SU-DHL-6 (cell line): ENCODE measurements around the gene BRMS1.

Experiments
- H2AFZ ChIP-seq: fragments of 200-600 bp; sonication (generic); 2 replicates; pipeline ENCODE4 v1.6.1; 2014; ENCODE audit warnings: low read depth, mild to moderate bottlenecking, moderate library complexity, mixed read lengths, antibody characterized with exemption, low read length; ENCODE audit not compliant: severe bottlenecking
- H3F3A ChIP-seq: fragments of 200-600 bp; shearing (Covaris generic); 2 replicates; pipeline ENCODE4 v1.6.0; 2016; ENCODE audit warnings: antibody characterized with exemption, mild to moderate bottlenecking; ENCODE audit not compliant: insufficient read depth
- H3K27ac ChIP-seq: fragments of 200-600 bp; sonication (generic); 2 replicates; pipeline ENCODE4 v1.5.1; 2016; ENCODE audit warnings: low read depth, mild to moderate bottlenecking, low read length, moderate library complexity, mixed read lengths
- H3K27me3 ChIP-seq: fragments of 200-600 bp; sonication (generic), shearing (Covaris generic); 2 replicates; pipeline ENCODE4 v1.6.0; 2014; ENCODE audit warnings: mild to moderate bottlenecking, low read length
- H3K36me3 ChIP-seq: fragments of 200-600 bp; sonication (generic); 2 replicates; pipeline ENCODE4 v1.6.1; 2014; ENCODE audit warnings: mild to moderate bottlenecking, low read length, mixed read lengths
- H3K4me2 ChIP-seq: fragments of 300-600, 200-600 bp; shearing (Covaris generic), sonication (generic); 2 replicates; pipeline ENCODE4 v1.6.0; 2014; ENCODE audit warnings: low read length, low read depth, mild to moderate bottlenecking; ENCODE audit not compliant: poor library complexity, severe bottlenecking
- H3K4me3 ChIP-seq: fragments of 200-600 bp; sonication (generic); 2 replicates; pipeline ENCODE4 v1.5.1; 2014; ENCODE audit warnings: antibody characterized with exemption, low read length, mild to moderate bottlenecking, mixed read lengths; ENCODE audit not compliant: insufficient read depth, poor library complexity, severe bottlenecking
- H3K79me2 ChIP-seq: fragments of 200-600 bp; sonication (generic); 2 replicates; pipeline ENCODE4 v1.6.1; 2014; ENCODE audit warnings: mild to moderate bottlenecking, low read length, moderate library complexity; ENCODE audit not compliant: insufficient read depth
- H3K9ac ChIP-seq: fragments of 200-600 bp; sonication (generic); 2 replicates; pipeline ENCODE4 v1.7.0; 2014; ENCODE audit warnings: mild to moderate bottlenecking, low read length
- H3K9me2 ChIP-seq: fragments of 200-600 bp; sonication (generic); replicated peaks from 2 replicates; pipeline ENCODE4 v1.6.1; 2014; ENCODE audit warnings: low read length; ENCODE audit not compliant: insufficient read depth
- H3K9me3 ChIP-seq: fragments of 200-600 bp; sonication (generic); 2 replicates; pipeline ENCODE4 v1.6.1; 2014; ENCODE audit warnings: low read length, mixed read lengths; ENCODE audit not compliant: insufficient read depth
- H4K20me1 ChIP-seq: fragments of 200-600 bp; sonication (generic); 2 replicates; pipeline ENCODE4 v1.6.1; 2014; ENCODE audit warnings: low read depth, mild to moderate bottlenecking, antibody characterized with exemption, low read length, moderate library complexity, mixed read lengths
- EZH2phosphoT487 ChIP-seq: fragments of 200-600 bp; sonication (generic), shearing (Covaris generic); conservative IDR thresholded peaks from 2 replicates; pipeline ENCODE4 v1.6.1; 2018; ENCODE audit warnings: mild to moderate bottlenecking, antibody characterized with exemption, low read length, moderate library complexity, mixed read lengths
- TF ChIP-seq, protein P1 (sequence below): fragments of 200-600 bp; sonication (generic); IDR thresholded peaks from one replicate; pipeline ENCODE4 v1.5.1; 2017; ENCODE audit warnings: antibody characterized with exemption, mild to moderate bottlenecking, low read length, moderate library complexity; ENCODE audit not compliant: insufficient read depth, poor library complexity, severe bottlenecking

Gene BRMS1

DNA sequence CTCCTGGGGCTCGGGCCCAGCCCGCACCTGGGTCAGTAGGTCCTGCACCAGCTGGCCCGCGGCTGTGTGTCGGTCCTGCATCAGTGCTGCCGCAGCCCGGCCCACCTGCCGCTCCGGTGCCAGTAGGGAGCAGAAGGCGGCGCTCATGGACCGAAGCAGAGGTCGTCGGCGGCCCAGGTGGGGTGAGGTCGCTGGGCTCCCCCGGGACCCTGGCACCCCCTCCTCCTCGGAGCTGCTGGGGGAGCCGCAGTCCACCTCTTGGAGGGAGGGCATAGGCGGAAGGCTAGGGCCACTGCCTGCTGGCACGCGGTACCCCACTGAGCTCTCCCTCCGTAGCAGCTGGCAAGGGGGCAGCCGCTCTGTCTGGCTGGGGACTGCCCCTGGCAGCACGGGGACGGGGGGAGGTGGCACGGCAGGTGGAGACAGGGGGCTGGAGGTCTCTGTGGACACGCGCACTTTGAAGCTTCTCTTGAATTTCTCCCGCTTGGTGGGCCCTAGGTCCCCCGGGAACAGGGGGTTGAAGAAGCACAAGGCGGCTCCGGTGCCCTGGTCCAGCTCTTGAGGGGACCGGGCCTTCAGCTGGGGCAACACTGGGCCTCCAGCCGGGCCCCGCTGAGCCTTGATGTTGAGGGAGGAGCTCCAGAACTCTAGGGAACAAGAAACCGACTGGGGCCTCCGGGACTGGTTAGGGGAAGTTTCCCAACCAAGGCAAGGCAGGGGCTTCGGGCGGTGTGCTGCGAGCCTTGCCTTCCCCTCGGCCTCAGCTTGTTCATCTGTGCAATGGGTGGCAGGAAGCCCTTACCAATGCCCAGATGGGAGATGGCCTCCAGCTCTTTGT, 10.1 kb downstream of the BRMS1 start:
- Histone ChIP-seq H3K4me3 (no peak overlapping the region), H4K20me1 (no peaks in the 10 kb centered on the region), H3K36me3 (no peaks in the 10 kb centered on the region), H3K27ac (no peak overlapping the region), H3F3A (no peaks in the 10 kb centered on the region), H3K9me2 (no peaks in the 10 kb centered on the region), H2AFZ (no peak overlapping the region), H3K4me2 (no peak overlapping the region), H3K79me2 (no peaks in the 10 kb centered on the region), H3K9me3 (no peaks in the 10 kb centered on the region), H3K9ac (no peak overlapping the region), H3K27me3 (no peaks in the 10 kb centered on the region)
- TF ChIP-seq EZH2phosphoT487: no peak
- TF ChIP-seq, protein P1, sequence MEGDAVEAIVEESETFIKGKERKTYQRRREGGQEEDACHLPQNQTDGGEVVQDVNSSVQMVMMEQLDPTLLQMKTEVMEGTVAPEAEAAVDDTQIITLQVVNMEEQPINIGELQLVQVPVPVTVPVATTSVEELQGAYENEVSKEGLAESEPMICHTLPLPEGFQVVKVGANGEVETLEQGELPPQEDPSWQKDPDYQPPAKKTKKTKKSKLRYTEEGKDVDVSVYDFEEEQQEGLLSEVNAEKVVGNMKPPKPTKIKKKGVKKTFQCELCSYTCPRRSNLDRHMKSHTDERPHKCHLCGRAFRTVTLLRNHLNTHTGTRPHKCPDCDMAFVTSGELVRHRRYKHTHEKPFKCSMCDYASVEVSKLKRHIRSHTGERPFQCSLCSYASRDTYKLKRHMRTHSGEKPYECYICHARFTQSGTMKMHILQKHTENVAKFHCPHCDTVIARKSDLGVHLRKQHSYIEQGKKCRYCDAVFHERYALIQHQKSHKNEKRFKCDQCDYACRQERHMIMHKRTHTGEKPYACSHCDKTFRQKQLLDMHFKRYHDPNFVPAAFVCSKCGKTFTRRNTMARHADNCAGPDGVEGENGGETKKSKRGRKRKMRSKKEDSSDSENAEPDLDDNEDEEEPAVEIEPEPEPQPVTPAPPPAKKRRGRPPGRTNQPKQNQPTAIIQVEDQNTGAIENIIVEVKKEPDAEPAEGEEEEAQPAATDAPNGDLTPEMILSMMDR: no peak

DNA sequence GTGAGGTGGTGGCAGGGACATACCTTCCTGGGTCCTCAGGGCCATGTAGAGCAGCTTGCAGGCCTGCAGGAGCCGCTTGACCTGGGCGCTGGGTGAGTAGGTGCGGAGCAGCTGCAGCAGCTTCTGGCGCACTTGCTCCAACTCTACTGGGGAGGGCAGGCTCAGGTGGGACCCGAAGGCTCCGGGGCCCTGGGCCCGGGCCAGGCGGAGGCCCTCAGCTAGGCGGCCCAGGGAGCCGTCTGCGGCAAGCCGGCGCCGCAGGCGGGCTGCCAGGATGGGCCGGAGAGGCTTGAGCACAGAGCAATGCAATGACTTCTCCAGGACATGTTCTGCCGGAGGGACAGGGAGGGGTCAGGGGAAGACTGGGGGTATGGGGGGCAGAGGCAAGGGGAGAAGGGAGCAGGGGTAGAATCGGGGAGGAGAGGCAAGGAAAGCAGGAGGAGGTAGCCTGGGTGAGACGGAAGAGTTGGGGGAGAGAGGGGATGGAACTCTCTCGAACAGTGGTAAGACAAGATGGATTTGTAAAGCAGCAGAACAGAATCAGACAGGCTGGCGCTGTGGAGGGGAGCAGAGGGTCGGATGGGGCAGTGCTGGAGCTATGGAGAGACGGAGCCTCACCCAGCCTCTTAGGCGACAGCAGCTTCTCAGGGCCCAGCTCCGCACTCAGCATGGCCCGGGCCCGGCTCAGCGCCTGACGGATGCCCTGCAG, 10.9 kb downstream of the BRMS1 start:
- H3K27me3 ChIP-seq: no peaks in the 10 kb centered on the region
- no peak overlapping the region for H3K4me2 ChIP-seq
- H4K20me1 ChIP-seq: no peaks in the 10 kb centered on the region
- H3K4me3 ChIP-seq: no peak overlapping the region
- no peak overlapping the region for H2AFZ ChIP-seq
- H3K79me2 ChIP-seq: no peaks in the 10 kb centered on the region
- H3K36me3 ChIP-seq: no peaks in the 10 kb centered on the region
- H3K9ac ChIP-seq: no peak overlapping the region
- no peaks in the 10 kb centered on the region for H3F3A ChIP-seq
- H3K9me3 ChIP-seq: no peaks in the 10 kb centered on the region
- H3K9me2 ChIP-seq: no peaks in the 10 kb centered on the region
- no peak overlapping the region for H3K27ac ChIP-seq
- TF ChIP-seq, protein P1: no peak
- no peak for TF ChIP-seq EZH2phosphoT487

DNA sequence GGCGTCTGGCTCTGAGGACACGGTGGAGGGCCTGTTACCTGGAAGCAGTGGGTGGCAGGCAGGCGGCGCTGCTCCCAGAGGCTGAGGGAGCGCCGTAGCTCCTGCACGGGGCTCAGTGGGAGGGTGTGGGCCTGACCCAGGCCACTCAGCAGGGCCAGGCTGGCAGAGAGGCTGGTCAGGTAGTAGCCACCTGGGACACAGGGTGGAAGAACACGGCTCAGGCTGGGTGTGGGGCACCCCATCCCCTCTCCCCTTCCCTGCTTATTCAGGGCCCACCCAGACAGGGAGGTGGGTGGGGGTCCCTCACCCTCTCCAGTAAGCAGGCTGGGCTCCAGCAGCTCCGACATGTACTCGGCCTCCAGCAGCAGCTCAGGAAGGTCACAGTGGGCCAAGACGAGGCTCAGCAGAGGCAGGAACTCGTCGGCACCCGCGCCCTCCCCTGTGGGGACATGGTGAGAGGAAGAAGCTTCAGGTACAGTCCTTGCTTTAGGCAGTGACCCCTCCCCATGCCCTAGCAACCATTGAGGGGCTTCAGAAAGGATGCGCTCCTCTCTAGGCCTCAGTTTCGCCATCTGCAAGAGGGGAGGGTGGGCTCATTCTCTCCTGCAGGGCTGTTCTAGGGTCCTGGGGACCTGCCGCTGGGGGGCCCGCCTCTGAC, 11.6 kb downstream of the BRMS1 start:
- no peak overlapping the region for H2AFZ ChIP-seq
- no peak overlapping the region for H3K9ac ChIP-seq
- H3K27ac ChIP-seq: no peak overlapping the region
- H4K20me1 ChIP-seq: no peaks in the 10 kb centered on the region
- H3K9me3 ChIP-seq: no peaks in the 10 kb centered on the region
- TF ChIP-seq EZH2phosphoT487: no peak
- TF ChIP-seq, protein P1: no peak
- H3K79me2 ChIP-seq: no peaks in the 10 kb centered on the region
- no peaks in the 10 kb centered on the region for H3K9me2 ChIP-seq
- H3K36me3 ChIP-seq: no peaks in the 10 kb centered on the region
- H3K27me3 ChIP-seq: no peaks in the 10 kb centered on the region
- H3K4me2 ChIP-seq: no peak overlapping the region
- H3K4me3 ChIP-seq: no peak overlapping the region
- H3F3A ChIP-seq: no peaks in the 10 kb centered on the region
